ENCODE results near the gene NAALADL1. TPM values are rescaled to one million over a fixed set of nuclear protein-coding genes. Genes with fewer than 3 reads are reported as not detected.

NAALADL1 gene
- total RNA-seq, 1 donor from 2014 or later = not detected

- no peak for DNase-seq (ENCODE audit: extremely low spot score, unreplicated experiment)
- H3K27me3 Mint-ChIP-seq (ENCODE audit: unreplicated experiment) = no peaks in the 10 kb centered on the region
- no peak overlapping the region for H3K27ac Mint-ChIP-seq (ENCODE audit: unreplicated experiment)
- H3K9me3 Mint-ChIP-seq (ENCODE audit: unreplicated experiment) = no peaks in the 10 kb centered on the region
- peaks cover 5% of the 10 kb centered on the region for H3K4me1 Mint-ChIP-seq (ENCODE audit: unreplicated experiment)
- no peak overlapping the region for H3K4me3 Mint-ChIP-seq (ENCODE audit: unreplicated experiment)
- TF ChIP-seq, protein P1, sequence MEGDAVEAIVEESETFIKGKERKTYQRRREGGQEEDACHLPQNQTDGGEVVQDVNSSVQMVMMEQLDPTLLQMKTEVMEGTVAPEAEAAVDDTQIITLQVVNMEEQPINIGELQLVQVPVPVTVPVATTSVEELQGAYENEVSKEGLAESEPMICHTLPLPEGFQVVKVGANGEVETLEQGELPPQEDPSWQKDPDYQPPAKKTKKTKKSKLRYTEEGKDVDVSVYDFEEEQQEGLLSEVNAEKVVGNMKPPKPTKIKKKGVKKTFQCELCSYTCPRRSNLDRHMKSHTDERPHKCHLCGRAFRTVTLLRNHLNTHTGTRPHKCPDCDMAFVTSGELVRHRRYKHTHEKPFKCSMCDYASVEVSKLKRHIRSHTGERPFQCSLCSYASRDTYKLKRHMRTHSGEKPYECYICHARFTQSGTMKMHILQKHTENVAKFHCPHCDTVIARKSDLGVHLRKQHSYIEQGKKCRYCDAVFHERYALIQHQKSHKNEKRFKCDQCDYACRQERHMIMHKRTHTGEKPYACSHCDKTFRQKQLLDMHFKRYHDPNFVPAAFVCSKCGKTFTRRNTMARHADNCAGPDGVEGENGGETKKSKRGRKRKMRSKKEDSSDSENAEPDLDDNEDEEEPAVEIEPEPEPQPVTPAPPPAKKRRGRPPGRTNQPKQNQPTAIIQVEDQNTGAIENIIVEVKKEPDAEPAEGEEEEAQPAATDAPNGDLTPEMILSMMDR (IDR thresholded peaks at IDR 0.05) = no peak
- H3K36me3 Mint-ChIP-seq (ENCODE audit: unreplicated experiment) = no peaks in the 10 kb centered on the region
Observed at GRCh38 chr11:65003282-65003681, 55.1 kb downstream of the NAALADL1 start.

GRCh38 chr11:65002706-65003105 is 55.6 kb downstream of the NAALADL1 start:
- Mint-ChIP-seq H3K27me3 (ENCODE audit: unreplicated experiment) (no peaks in the 10 kb centered on the region), H3K4me1 (ENCODE audit: unreplicated experiment) (peaks cover 5% of the 10 kb centered on the region), H3K27ac (ENCODE audit: unreplicated experiment) (no peak overlapping the region), H3K9me3 (ENCODE audit: unreplicated experiment) (no peaks in the 10 kb centered on the region), H3K4me3 (ENCODE audit: unreplicated experiment) (no peak overlapping the region), H3K36me3 (ENCODE audit: unreplicated experiment) (no peaks in the 10 kb centered on the region)
- TF ChIP-seq, protein P1 (IDR thresholded peaks at IDR 0.05) = no peak
- DNase-seq (ENCODE audit: extremely low spot score, unreplicated experiment) = no peak

GRCh38 chr11:64999478-64999877 is 58.9 kb downstream of the NAALADL1 start:
- H3K27ac Mint-ChIP-seq (ENCODE audit: unreplicated experiment) = no peak overlapping the region
- H3K9me3 Mint-ChIP-seq (ENCODE audit: unreplicated experiment) = no peaks in the 10 kb centered on the region
- H3K36me3 Mint-ChIP-seq (ENCODE audit: unreplicated experiment) = no peaks in the 10 kb centered on the region
- H3K27me3 Mint-ChIP-seq (ENCODE audit: unreplicated experiment) = no peaks in the 10 kb centered on the region
- no peak for DNase-seq (ENCODE audit: extremely low spot score, unreplicated experiment)
- H3K4me1 Mint-ChIP-seq (ENCODE audit: unreplicated experiment) = peaks cover 9% of the 10 kb centered on the region
- no peak overlapping the region for H3K4me3 Mint-ChIP-seq (ENCODE audit: unreplicated experiment)
- TF ChIP-seq, protein P1 (IDR thresholded peaks at IDR 0.05) = no peak

GRCh38 chr11:64998690-64999431 is 59.5 kb downstream of the NAALADL1 start:
- H3K4me1 Mint-ChIP-seq (ENCODE audit: unreplicated experiment) = peaks cover 9% of the 10 kb centered on the region
- no peaks in the 10 kb centered on the region for H3K36me3 Mint-ChIP-seq (ENCODE audit: unreplicated experiment)
- TF ChIP-seq, protein P1 (IDR thresholded peaks at IDR 0.05) = no peak
- DNase-seq (ENCODE audit: extremely low spot score, unreplicated experiment) = no peak
- no peak overlapping the region for H3K4me3 Mint-ChIP-seq (ENCODE audit: unreplicated experiment)
- H3K27me3 Mint-ChIP-seq (ENCODE audit: unreplicated experiment) = peaks cover 2% of the 10 kb centered on the region
- H3K27ac Mint-ChIP-seq (ENCODE audit: unreplicated experiment) = no peak overlapping the region
- no peaks in the 10 kb centered on the region for H3K9me3 Mint-ChIP-seq (ENCODE audit: unreplicated experiment)

GRCh38 chr11:64998141-64998540 is 60.2 kb downstream of the NAALADL1 start:
- H3K4me1 Mint-ChIP-seq (ENCODE audit: unreplicated experiment) = peaks cover 9% of the 10 kb centered on the region
- DNase-seq (ENCODE audit: extremely low spot score, unreplicated experiment) = no peak
- peaks cover 2% of the 10 kb centered on the region for H3K27me3 Mint-ChIP-seq (ENCODE audit: unreplicated experiment)
- H3K36me3 Mint-ChIP-seq (ENCODE audit: unreplicated experiment) = no peaks in the 10 kb centered on the region
- no peaks in the 10 kb centered on the region for H3K9me3 Mint-ChIP-seq (ENCODE audit: unreplicated experiment)
- TF ChIP-seq, protein P1 (IDR thresholded peaks at IDR 0.05) = no peak
- no peak overlapping the region for H3K4me3 Mint-ChIP-seq (ENCODE audit: unreplicated experiment)
- no peak overlapping the region for H3K27ac Mint-ChIP-seq (ENCODE audit: unreplicated experiment)

Measured in osteocyte (in vitro differentiated cells).